ENCODE data around the gene PLEKHA6.

GRCh38 chr1:204263254-204263910 lies 96.3 kb downstream of the PLEKHA6 start:
- no peak for TF ChIP-seq CTCF (IDR thresholded peaks at IDR 0.05; ENCODE audit: low read depth, low read length, poor library complexity, severe bottlenecking)
- TF ChIP-seq EZH2phosphoT487 (IDR thresholded peaks at IDR 0.05; ENCODE audit: borderline replicate concordance, low read length): no peak

Data from DOHH2 (cell line).